ENCODE measurements around the gene COL6A1. TPM values are rescaled to one million over a fixed set of nuclear protein-coding genes. Genes with fewer than 3 reads are reported as not detected.
A peak's percentile ranks its signal among the peaks of the same experiment; 100 is the strongest.
"Not testable (repeated sequence)": the region's sequence is repeated elsewhere in the genome, so short reads cannot be mapped to it uniquely, and the experiment has no call there.

The COL6A1 gene
- total RNA-seq, 5 donors from 2014 or later (not counting 1 experiment from before 2014, with no cell fraction given): 4.2 to 25.3 (median 14.6) TPM

DNA sequence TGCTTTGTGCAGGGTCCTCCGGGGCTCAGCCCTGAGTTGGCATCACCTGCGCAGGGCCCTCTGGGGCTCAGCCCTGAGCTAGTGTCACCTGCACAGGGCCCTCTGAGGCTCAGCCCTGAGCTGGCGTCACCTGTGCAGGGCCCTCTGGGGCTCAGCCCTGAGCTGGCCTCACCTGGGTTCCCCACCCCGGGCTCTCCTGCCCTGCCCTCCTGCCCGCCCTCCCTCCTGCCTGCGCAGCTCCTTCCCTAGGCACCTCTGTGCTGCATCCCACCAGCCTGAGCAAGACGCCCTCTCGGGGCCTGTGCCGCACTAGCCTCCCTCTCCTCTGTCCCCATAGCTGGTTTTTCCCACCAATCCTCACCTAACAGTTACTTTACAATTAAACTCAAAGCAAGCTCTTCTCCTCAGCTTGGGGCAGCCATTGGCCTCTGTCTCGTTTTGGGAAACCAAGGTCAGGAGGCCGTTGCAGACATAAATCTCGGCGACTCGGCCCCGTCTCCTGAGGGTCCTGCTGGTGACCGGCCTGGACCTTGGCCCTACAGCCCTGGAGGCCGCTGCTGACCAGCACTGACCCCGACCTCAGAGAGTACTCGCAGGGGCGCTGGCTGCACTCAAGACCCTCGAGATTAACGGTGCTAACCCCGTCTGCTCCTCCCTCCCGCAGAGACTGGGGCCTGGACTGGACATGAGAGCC, 22.7 kb downstream of the COL6A1 start:
- 90% methylated on average over 22 of the region's 24 CpGs for WGBS (ENCODE audit: insufficient coverage)
- Mint-ChIP-seq H3K36me3 (no peaks in the 10 kb centered on the region), H3K27ac (no peak overlapping the region), H3K4me1 (no peaks in the 10 kb centered on the region), H3K4me3 (no peak overlapping the region), H3K9me3 (peaks cover 0 to 3% (median 0%) of the 10 kb centered on the region in 3 donors), H3K27me3 (no peaks in the 10 kb centered on the region)
- DNase-seq (peak in 2 of 35 experiments; percentile 1 to 10), ATAC-seq (replicated peaks in 1 of 4) (no peak)
- Histone ChIP-seq H3K9me3 (no peaks in the 10 kb centered on the region), H3K36me3 (ENCODE audit: control insufficient read depth in 2 of 2, extremely low read depth in 1 of 2, insufficient read depth in 1 of 2, low read length in 1 of 2) (no peaks in the 10 kb centered on the region), H3K27ac (ENCODE audit: low read length) (no peak overlapping the region), H3K4me1 (ENCODE audit: control insufficient read depth in 1 of 2, extremely low read depth in 1 of 2, insufficient read depth in 2 of 2, low read length in 2 of 2) (no peaks in the 10 kb centered on the region), H3K4me3 (ENCODE audit: control insufficient read depth in 1 of 2, extremely low read depth in 1 of 2, low read length in 1 of 2) (no peak overlapping the region), H3K27me3 (replicated peaks in 1 of 2; ENCODE audit: control insufficient read depth in 2 of 2, extremely low read depth in 1 of 2, insufficient read depth in 2 of 2, low read length in 1 of 2) (peaks cover 0 to 4% of the 10 kb centered on the region in 2 experiments)
- CTCF ChIA-PET: no interaction called here
- POLR2A ChIA-PET: no interaction called here

DNA sequence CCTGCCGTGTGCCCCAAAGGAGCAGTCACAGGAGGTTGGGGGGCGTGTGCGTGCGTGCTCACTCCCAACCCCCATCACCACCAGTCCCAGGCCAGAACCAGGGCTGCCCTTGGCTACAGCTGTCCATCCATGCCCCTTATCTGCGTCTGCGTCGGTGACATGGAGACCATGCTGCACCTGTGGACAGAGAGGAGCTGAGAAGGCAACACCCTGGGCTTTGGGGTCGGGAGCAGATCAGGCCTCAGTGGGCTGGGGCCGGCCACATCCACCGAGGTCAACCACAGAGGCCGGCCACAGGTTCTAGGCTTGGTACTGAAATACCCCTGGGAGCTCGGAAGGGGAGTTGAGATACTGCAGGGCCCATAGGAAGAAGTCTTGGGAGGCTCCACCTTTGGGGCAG, 23.5 kb downstream of the COL6A1 start:
- 88% methylated on average over 12 of the region's 12 CpGs for WGBS (ENCODE audit: insufficient coverage)
- Histone ChIP-seq H3K27me3 (replicated peaks in 1 of 2; ENCODE audit: control insufficient read depth in 2 of 2, extremely low read depth in 1 of 2, insufficient read depth in 2 of 2, low read length in 1 of 2) (peaks cover 0 to 4% of the 10 kb centered on the region in 2 experiments), H3K4me3 (ENCODE audit: control insufficient read depth in 1 of 2, extremely low read depth in 1 of 2, low read length in 1 of 2) (no peak overlapping the region), H3K27ac (ENCODE audit: low read length) (no peak overlapping the region), H3K4me1 (ENCODE audit: control insufficient read depth in 1 of 2, extremely low read depth in 1 of 2, insufficient read depth in 2 of 2, low read length in 2 of 2) (no peaks in the 10 kb centered on the region), H3K36me3 (ENCODE audit: control insufficient read depth in 2 of 2, extremely low read depth in 1 of 2, insufficient read depth in 1 of 2, low read length in 1 of 2) (no peaks in the 10 kb centered on the region), H3K9me3 (no peaks in the 10 kb centered on the region)
- Mint-ChIP-seq H3K27ac (no peak overlapping the region), H3K36me3 (no peaks in the 10 kb centered on the region), H3K4me1 (no peaks in the 10 kb centered on the region), H3K27me3 (peaks cover 0 to 4% of the 10 kb centered on the region in 2 donors), H3K9me3 (peaks cover 0 to 3% (median 0%) of the 10 kb centered on the region in 3 donors), H3K4me3 (no peak overlapping the region)
- ChIA-PET POLR2A (no interaction called here), CTCF (no interaction called here)
- DNase-seq (peak in 2 of 35 experiments; percentile 1 to 16), ATAC-seq (replicated peaks in 1 of 4) (no peak)

DNA sequence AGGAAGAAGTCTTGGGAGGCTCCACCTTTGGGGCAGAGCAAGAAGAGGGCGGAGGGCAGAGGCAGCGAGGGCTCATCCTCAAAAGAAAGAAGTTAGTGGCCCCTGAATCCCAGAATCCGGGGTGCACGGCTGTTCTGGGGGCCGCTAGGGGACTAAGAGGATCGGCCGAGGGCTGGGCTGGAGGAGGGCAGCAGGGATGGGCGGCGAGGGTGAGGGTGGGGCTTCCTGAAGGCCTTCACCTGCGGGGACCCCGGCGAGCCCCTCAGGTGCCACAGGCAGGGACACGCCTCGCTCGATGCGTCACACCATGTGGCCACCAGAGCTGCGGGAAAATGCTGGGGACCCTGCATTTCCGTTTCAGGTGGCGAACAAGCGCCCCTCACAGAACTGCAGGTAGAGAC, 23.9 kb downstream of the COL6A1 start:
- peak in 2 of 35 experiments; percentile 4 to 13 for DNase-seq
- CTCF ChIA-PET: no interaction called here
- Mint-ChIP-seq H3K9me3 (peaks cover 0 to 3% (median 0%) of the 10 kb centered on the region in 3 donors), H3K4me3 (no peak overlapping the region), H3K27ac (no peak overlapping the region), H3K27me3 (peaks cover 0 to 4% of the 10 kb centered on the region in 2 donors), H3K36me3 (no peaks in the 10 kb centered on the region), H3K4me1 (no peaks in the 10 kb centered on the region)
- Histone ChIP-seq H3K36me3 (ENCODE audit: control insufficient read depth in 2 of 2, extremely low read depth in 1 of 2, insufficient read depth in 1 of 2, low read length in 1 of 2) (no peaks in the 10 kb centered on the region), H3K27me3 (replicated peaks in 1 of 2; ENCODE audit: control insufficient read depth in 2 of 2, extremely low read depth in 1 of 2, insufficient read depth in 2 of 2, low read length in 1 of 2) (peaks cover 0 to 6% of the 10 kb centered on the region in 2 experiments), H3K27ac (ENCODE audit: low read length) (no peak overlapping the region), H3K4me3 (ENCODE audit: control insufficient read depth in 1 of 2, extremely low read depth in 1 of 2, low read length in 1 of 2) (no peak overlapping the region), H3K4me1 (ENCODE audit: control insufficient read depth in 1 of 2, extremely low read depth in 1 of 2, insufficient read depth in 2 of 2, low read length in 2 of 2) (no peaks in the 10 kb centered on the region), H3K9me3 (no peaks in the 10 kb centered on the region)
- POLR2A ChIA-PET: no interaction called here
- no peak for ATAC-seq (replicated peaks in 1 of 4)
- WGBS (ENCODE audit: insufficient coverage): over 99% methylated on average over 18 of the region's 20 CpGs

DNA sequence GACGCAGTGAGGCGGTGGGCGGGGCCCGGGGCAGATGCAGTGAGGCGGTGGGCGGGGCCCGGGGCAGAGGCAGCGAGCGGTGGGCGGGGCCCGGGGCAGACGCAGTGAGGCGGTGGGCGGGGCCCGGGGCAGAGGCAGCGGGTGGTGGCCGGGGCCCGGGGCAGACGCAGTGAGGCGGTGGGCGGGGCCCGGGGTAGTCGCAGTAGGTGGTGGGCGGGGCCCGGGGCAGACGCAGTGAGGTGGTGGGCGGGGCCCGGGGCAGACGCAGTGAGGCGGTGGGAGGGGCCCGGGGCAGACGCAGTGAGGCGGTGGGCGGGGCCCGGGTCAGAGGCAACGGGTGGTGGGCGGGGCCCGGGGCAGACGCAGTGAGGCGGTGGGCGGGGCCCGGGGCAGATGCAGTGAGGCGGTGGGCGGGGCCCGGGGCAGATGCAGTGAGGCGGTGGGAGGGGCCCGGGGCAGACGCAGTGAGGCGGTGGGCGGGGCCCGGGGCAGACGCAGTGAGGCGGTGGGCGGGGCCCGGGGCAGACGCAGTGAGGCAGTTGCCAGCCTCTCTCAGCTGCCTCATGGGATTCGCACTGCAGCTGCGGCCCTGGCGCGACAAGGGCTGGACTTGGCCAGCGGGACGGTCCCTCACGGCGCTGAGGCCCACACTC, 24.4 kb downstream of the COL6A1 start:
- DNase-seq: peak in 2 of 35 experiments; percentile 0 to 16
- H3K27me3 ChIP-seq (replicated peaks in 1 of 2; ENCODE audit: control insufficient read depth in 2 of 2, extremely low read depth in 1 of 2, insufficient read depth in 2 of 2, low read length in 1 of 2); H3K36me3 Mint-ChIP-seq; H3K9me3 ChIP-seq; H3K9me3 Mint-ChIP-seq; ATAC-seq (replicated peaks in 1 of 4); H3K27me3 Mint-ChIP-seq; H3K4me1 Mint-ChIP-seq; H3K4me3 ChIP-seq (ENCODE audit: control insufficient read depth in 1 of 2, extremely low read depth in 1 of 2, low read length in 1 of 2); H3K36me3 ChIP-seq (ENCODE audit: control insufficient read depth in 2 of 2, extremely low read depth in 1 of 2, insufficient read depth in 1 of 2, low read length in 1 of 2); POLR2A ChIA-PET; H3K4me3 Mint-ChIP-seq; CTCF ChIA-PET; H3K27ac ChIP-seq (ENCODE audit: low read length); H3K27ac Mint-ChIP-seq; H3K4me1 ChIP-seq (ENCODE audit: control insufficient read depth in 1 of 2, extremely low read depth in 1 of 2, insufficient read depth in 2 of 2, low read length in 2 of 2): not testable (repeated sequence)
- WGBS (ENCODE audit: insufficient coverage): over 99% methylated on average over 11 of the region's 64 CpGs

DNA sequence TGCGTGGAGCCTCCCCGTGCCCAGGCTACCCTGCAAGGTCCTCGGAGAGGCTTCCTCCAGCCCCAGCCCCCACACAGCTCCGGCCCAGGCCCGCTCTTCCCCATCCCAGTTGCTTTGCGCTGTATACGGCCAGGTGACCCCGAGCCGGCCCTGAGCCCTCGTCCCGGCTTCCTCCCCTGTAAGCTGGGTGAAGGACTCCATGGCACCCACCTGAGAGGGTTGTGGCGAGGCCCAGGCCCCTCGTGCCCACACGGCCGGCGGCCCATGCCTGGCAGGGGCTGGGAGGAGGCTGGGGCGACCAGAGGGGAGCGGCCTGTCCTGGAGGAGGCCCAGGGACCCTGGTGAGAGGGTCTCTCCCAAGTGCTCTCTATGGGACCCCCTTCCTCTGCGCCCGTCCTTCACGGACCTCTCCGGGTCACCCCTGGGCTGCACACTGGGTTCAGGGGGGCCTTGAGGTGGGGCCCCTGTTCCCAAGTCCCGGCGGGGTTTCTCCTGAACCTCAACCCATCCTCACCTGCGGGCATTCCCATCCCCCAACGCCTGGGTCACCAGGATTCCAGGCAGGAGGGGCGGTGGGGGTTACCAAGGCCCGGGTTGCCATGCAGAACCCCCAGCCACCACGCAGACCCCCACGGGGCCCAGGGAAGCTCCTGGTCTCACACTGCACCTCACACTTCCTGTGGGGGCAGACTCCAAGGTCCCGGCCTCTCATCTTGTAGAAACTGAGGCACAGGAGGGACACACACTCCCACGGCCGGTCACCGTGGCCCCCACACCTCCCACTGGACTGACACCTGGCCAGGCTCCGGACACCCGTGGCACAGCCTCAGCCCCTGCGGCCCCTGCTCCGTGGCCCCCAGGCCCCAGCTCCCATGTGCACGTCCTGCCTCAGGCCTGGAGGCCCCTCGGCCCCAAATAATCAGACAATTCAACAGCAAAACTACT, 25.2 kb downstream of the COL6A1 start:
- no peak overlapping the region for H3K4me3 ChIP-seq (ENCODE audit: control insufficient read depth in 1 of 2, extremely low read depth in 1 of 2, low read length in 1 of 2)
- DNase-seq (peak in 4 of 35 experiments; percentile 1 to 9 (median 2)), ATAC-seq (replicated peaks in 1 of 4) (no peak)
- H3K36me3 ChIP-seq (ENCODE audit: control insufficient read depth in 2 of 2, extremely low read depth in 1 of 2, insufficient read depth in 1 of 2, low read length in 1 of 2): no peaks in the 10 kb centered on the region
- CTCF ChIA-PET: no interaction called here
- no peaks in the 10 kb centered on the region for H3K4me1 ChIP-seq (ENCODE audit: control insufficient read depth in 1 of 2, extremely low read depth in 1 of 2, insufficient read depth in 2 of 2, low read length in 2 of 2)
- H3K4me1 Mint-ChIP-seq: no peaks in the 10 kb centered on the region
- 90% methylated on average over 36 of the region's 40 CpGs for WGBS (ENCODE audit: insufficient coverage)
- POLR2A ChIA-PET: no interaction called here
- no peaks in the 10 kb centered on the region for H3K36me3 Mint-ChIP-seq
- H3K9me3 Mint-ChIP-seq: peaks cover 0 to 3% (median 0%) of the 10 kb centered on the region in 3 donors
- peaks cover 0 to 4% of the 10 kb centered on the region in 2 donors for H3K27me3 Mint-ChIP-seq
- H3K27me3 ChIP-seq (replicated peaks in 1 of 2; ENCODE audit: control insufficient read depth in 2 of 2, extremely low read depth in 1 of 2, insufficient read depth in 2 of 2, low read length in 1 of 2): peaks cover 0 to 9% of the 10 kb centered on the region in 2 experiments
- H3K4me3 Mint-ChIP-seq: no peak overlapping the region
- H3K27ac ChIP-seq (ENCODE audit: low read length): no peak overlapping the region
- H3K9me3 ChIP-seq: no peaks in the 10 kb centered on the region
- H3K27ac Mint-ChIP-seq: no peak overlapping the region

DNA sequence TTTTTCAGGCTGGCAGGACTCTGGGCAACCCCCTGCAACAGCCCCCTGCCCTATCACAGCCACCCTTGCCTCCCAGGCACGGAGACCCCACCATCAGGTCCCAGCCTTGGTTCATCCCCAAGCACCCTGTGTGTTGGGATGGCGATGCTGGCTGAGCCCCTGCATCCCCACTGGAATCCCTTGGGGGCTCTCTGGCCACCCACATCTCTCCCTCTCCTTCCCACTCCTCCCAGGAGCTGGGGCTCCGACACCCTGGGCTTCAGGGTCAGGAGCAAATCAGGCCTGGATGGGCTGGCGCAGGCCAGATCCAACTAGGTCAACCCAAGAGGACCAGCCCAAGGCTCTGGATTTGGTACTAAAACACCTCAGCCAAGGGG, 25.9 kb downstream of the COL6A1 start:
- no peaks in the 10 kb centered on the region for H3K4me1 Mint-ChIP-seq
- peaks cover 0 to 3% (median 0%) of the 10 kb centered on the region in 3 donors for H3K9me3 Mint-ChIP-seq
- H3K27me3 Mint-ChIP-seq: peaks cover 0 to 4% of the 10 kb centered on the region in 2 donors
- Histone ChIP-seq H3K9me3 (no peaks in the 10 kb centered on the region), H3K4me1 (ENCODE audit: control insufficient read depth in 1 of 2, extremely low read depth in 1 of 2, insufficient read depth in 2 of 2, low read length in 2 of 2) (no peaks in the 10 kb centered on the region), H3K27me3 (replicated peaks in 1 of 2; ENCODE audit: control insufficient read depth in 2 of 2, extremely low read depth in 1 of 2, insufficient read depth in 2 of 2, low read length in 1 of 2) (peaks cover 0 to 9% of the 10 kb centered on the region in 2 experiments), H3K4me3 (ENCODE audit: control insufficient read depth in 1 of 2, extremely low read depth in 1 of 2, low read length in 1 of 2) (no peak overlapping the region), H3K36me3 (ENCODE audit: control insufficient read depth in 2 of 2, extremely low read depth in 1 of 2, insufficient read depth in 1 of 2, low read length in 1 of 2) (no peaks in the 10 kb centered on the region), H3K27ac (ENCODE audit: low read length) (no peak overlapping the region)
- no peak for ATAC-seq (replicated peaks in 1 of 4)
- peak in 1 of 35 experiments; percentile 0 for DNase-seq
- no peak overlapping the region for H3K27ac Mint-ChIP-seq
- CTCF ChIA-PET: no interaction called here
- 82% methylated on average over 3 of the region's 4 CpGs for WGBS (ENCODE audit: insufficient coverage)
- POLR2A ChIA-PET: no interaction called here
- no peaks in the 10 kb centered on the region for H3K36me3 Mint-ChIP-seq
- H3K4me3 Mint-ChIP-seq: no peak overlapping the region

Measured in T-cell (primary cell).